ENCODE results near the gene PON3. TPM values are rescaled to one million over a fixed set of nuclear protein-coding genes. Genes with fewer than 3 reads are reported as not detected.

PON3 gene
- total and polyA plus RNA-seq, 2 experiments from 2014 or later: 1.4 to 1.6 TPM

DNA sequence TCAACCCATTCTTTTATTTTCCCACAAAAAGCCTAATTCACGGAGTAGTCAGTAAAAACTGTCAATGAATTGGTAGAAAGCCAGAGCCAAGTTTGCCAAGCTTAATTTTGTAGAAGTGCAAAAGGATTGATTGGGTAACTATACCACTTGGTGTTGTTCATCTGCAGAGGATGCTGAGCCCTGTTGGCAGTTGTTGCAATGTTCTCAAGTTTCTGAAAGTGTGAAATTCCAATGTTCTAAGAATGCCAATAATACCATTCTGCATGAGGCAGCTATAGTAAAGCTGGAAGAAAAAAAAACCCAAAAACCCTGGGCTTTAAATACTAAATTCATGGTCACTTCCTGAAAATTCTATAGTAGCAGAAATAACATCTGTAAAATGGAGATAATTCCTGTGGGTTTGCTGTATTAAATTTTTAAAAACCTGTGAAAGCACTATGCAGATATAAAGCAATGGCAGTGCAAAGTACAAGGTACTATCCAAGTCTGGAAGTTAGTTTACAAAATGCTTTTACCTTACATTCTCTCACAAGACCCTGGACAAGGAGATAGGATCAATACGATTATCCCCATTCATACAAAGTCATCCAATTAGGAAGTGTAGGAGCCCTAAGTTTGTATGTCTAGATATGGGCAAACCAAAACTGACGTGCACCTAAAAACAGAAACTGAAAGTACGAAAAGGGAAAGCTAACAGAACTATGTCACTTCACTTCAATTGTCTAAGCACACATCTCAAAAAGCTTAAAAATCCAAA is 65.8 kb downstream of the PON3 start:
- Histone ChIP-seq H3F3A (replicated peaks; ENCODE audit: low read depth) (no peaks in the 10 kb centered on the region), H3K4me2 (no peak overlapping the region), H2AFZ (no peak overlapping the region), H3K4me3 (no peak overlapping the region), H3K36me3 (ENCODE audit: insufficient read depth) (no peaks in the 10 kb centered on the region), H3K27me3 (ENCODE audit: insufficient read depth) (no peaks in the 10 kb centered on the region), H4K20me1 (replicated peaks; ENCODE audit: insufficient read depth) (no peaks in the 10 kb centered on the region), H3K4me1 (ENCODE audit: insufficient read depth) (0 out of 2 replicates have a peak, but pooled peaks cover 3% of the 10 kb centered on the region), H3K9me2 (ENCODE audit: insufficient read depth) (0 out of 2 replicates have a peak, but pooled peaks cover 4% of the 10 kb centered on the region), H3K79me2 (replicated peaks; ENCODE audit: insufficient read depth) (no peaks in the 10 kb centered on the region), H3K27ac (ENCODE audit: low read depth) (no peak overlapping the region)
- no peaks in the 10 kb centered on the region; the same call in 2 of the 3 replicates for H3K9me3 Mint-ChIP-seq
- H3K27ac Mint-ChIP-seq: no peak overlapping the region; the same call in 1 of the 2 replicates
- no peak overlapping the region for H3K4me3 Mint-ChIP-seq
- DNase-seq (ENCODE audit: low spot score) (no peak), ATAC-seq (no peak)
- TF ChIP-seq POLR2AphosphoS5 (IDR thresholded peaks at IDR 0.05; ENCODE audit: low read depth) (no peak), CTCF (conservative IDR thresholded peaks at IDR 0.05; ENCODE audit: low read depth in 2 of 2) (no peak), CREB1 (CRISPR knock-in tag; IDR thresholded peaks at IDR 0.05; ENCODE audit: low read depth) (no peak), ZNF462 (CRISPR knock-in tag; IDR thresholded peaks at IDR 0.05) (no peak), NANOG (IDR thresholded peaks at IDR 0.05; ENCODE audit: borderline replicate concordance) (no peak), ZNF114 (CRISPR knock-in tag; IDR thresholded peaks at IDR 0.05) (no peak), STAT1 (IDR thresholded peaks at IDR 0.05; ENCODE audit: unreplicated experiment) (no peak)
- H3K4me1 Mint-ChIP-seq: peaks cover 10% of the 10 kb centered on the region; the same call in 2 of the 3 replicates
- H3K36me3 Mint-ChIP-seq (ENCODE audit: low read depth): no peaks in the 10 kb centered on the region
- H3K27me3 Mint-ChIP-seq (ENCODE audit: insufficient read depth, low read depth, poor library complexity): no peaks in the 10 kb centered on the region
